Adipose tissue (tissue), 3 donors: ENCODE measurements around the gene ATP1A3. TPM values are rescaled to one million over a fixed set of nuclear protein-coding genes. Genes with fewer than 3 reads are reported as not detected.
"Not testable (repeated sequence)": the region's sequence is repeated elsewhere in the genome, so short reads cannot be mapped to it uniquely, and the experiment has no call there.

Source experiments
- H3K27ac ChIP-seq: one replicate; pipeline ENCODE4 v1.5.1; 2013; ENCODE audit warnings: low read depth, low read length
- WGBS, 3 donors: extraction: QIAGEN DNeasy Blood & Tissue Kit; methylation state at CpG; one replicate each; pipeline ENCODE4 v1.1.7; 2013; 5-methylcytosine and 5-hydroxymethylcytosine counted together
- polyA plus RNA-seq, 3 donors: library from polyadenylated mRNA; stranded (reverse); fragments of 200-250 nt; gene quantifications; one replicate each; pipeline ENCODE4 v1.2.3, GENCODE V29; 2013
- donor health status: healthy with polysubstance abuse.
- donor health status: Bipolar disorder and iron deficiency.
- donor health status: healthy.

Gene ATP1A3
- polyA plus RNA-seq, 3 donors = 0.21 to 0.34 TPM; not detected in 1

GRCh38 chr19:41959056-41960053 is 34.7 kb downstream of the ATP1A3 start, which contains the start of gene RABAC1:
RABAC1 (minus strand) TSS chr19:41959321; CDS start chr19:41959292, 29 bp downstream.
- H3K27ac ChIP-seq = no peak within 1 kb of the TSS
- WGBS, 3 donors = 4 to 5% (median 5%) methylated on average over 46 of the region's 46 CpGs

- no peak overlapping the region for H3K27ac ChIP-seq
- 1% methylated on average over 40 to 43 of the region's 43 CpGs for WGBS, 3 donors
These were observed 35.5 kb downstream of the ATP1A3 start for GRCh38 chr19:41958367-41959055.

- no peak overlapping the region for H3K27ac ChIP-seq
- WGBS, 3 donors = 10 to 23% (median 21%) methylated on average over 10 of the region's 10 CpGs
These were observed 36.1 kb downstream of the ATP1A3 start for GRCh38 chr19:41957838-41958366.

GRCh38 chr19:41957161-41957837 is 36.7 kb downstream of the ATP1A3 start:
- no peak overlapping the region for H3K27ac ChIP-seq
- whole genome bisulfite sequencing, 3 donors = 71 to 76% (median 71%) methylated on average over 11 of the region's 11 CpGs

- WGBS, 3 donors = 81 to 91% (median 89%) methylated on average over 13 of the region's 13 CpGs
- H3K27ac ChIP-seq = no peak overlapping the region
These were observed 37.4 kb downstream of the ATP1A3 start for GRCh38 chr19:41956621-41957020.

GRCh38 chr19:41955521-41955920 is 38.5 kb downstream of the ATP1A3 start:
- no peak overlapping the region for H3K27ac ChIP-seq
- WGBS, 3 donors = 59 to 75% (median 72%) methylated on average over 7 of the region's 7 CpGs

GRCh38 chr19:41951686-41952172 is 42.3 kb downstream of the ATP1A3 start:
- 2 to 5% (median 4%) methylated on average over 11 to 12 of the region's 12 CpGs for WGBS, 3 donors
- H3K27ac ChIP-seq = no peak overlapping the region

- no peak overlapping the region for H3K27ac ChIP-seq
- 79 to 89% (median 86%) methylated on average over 3 of the region's 3 CpGs for whole genome bisulfite sequencing, 3 donors
These were observed 46.9 kb downstream of the ATP1A3 start for GRCh38 chr19:41947091-41947490.

- H3K27ac ChIP-seq = no peak overlapping the region
- 64 to 83% (median 69%) methylated on average over 8 of the region's 8 CpGs for WGBS, 3 donors
These were observed 48.8 kb downstream of the ATP1A3 start for GRCh38 chr19:41945135-41945766.

- 58 to 74% (median 66%) methylated on average over 2 of the region's 2 CpGs for WGBS, 3 donors
- H3K27ac ChIP-seq = no peak overlapping the region
These were observed 49.7 kb downstream of the ATP1A3 start for GRCh38 chr19:41944336-41944735.

GRCh38 chr19:41941410-41942202 is 52.4 kb downstream of the ATP1A3 start:
- no peak overlapping the region for H3K27ac ChIP-seq
- 78 to 91% (median 81%) methylated on average over 7 to 9 of the region's 9 CpGs for WGBS, 3 donors

- H3K27ac ChIP-seq = no peak overlapping the region
- 8 to 17% (median 13%) methylated on average over 25 to 53 of the region's 53 CpGs for WGBS, 3 donors
These were observed 53.2 kb downstream of the ATP1A3 start for GRCh38 chr19:41940731-41941409.

- WGBS, 3 donors = 1 to 12% (median 1%) methylated on average over 62 to 83 of the region's 83 CpGs
- no peak overlapping the region for H3K27ac ChIP-seq
These were observed 53.9 kb downstream of the ATP1A3 start for GRCh38 chr19:41939861-41940730.

GRCh38 chr19:41939209-41939608 is 54.8 kb downstream of the ATP1A3 start:
- not testable (repeated sequence) for H3K27ac ChIP-seq

GRCh38 chr19:41937525-41938468 is 56.2 kb downstream of the ATP1A3 start:
- 48 to 60% (median 56%) methylated on average over 22 of the region's 22 CpGs for WGBS, 3 donors

More at GRCh38 chr19:41937525-41938468, 56.2 kb downstream of the ATP1A3 start:
- H3K27ac ChIP-seq = no peak overlapping the region
